Keratinocyte (primary cell): ENCODE data around the gene ACSL3. TPM values are rescaled to one million over a fixed set of nuclear protein-coding genes. Genes with fewer than 3 reads are reported as not detected.

Experiments used
- DNase-seq: peaks from one replicate; pipeline ENCODE4 v3.0.0-alpha.2; 2011; ENCODE audit warnings: low read depth, missing footprints, low spot score
- FAIRE-seq: peaks from 2 replicates; lab custom pipeline; 2011; peaks lifted over from hg19 to GRCh38; lab: Jason Lieb, UNC
- H2AFZ ChIP-seq: 2 replicates; pipeline ENCODE4 v1.6.0; 2012; ENCODE audit warnings: low read length, control low read depth, inconsistent platforms; ENCODE audit not compliant: control insufficient read depth
- H3K27ac ChIP-seq: 2 replicates; pipeline ENCODE4 v1.5.1; 2011; ENCODE audit warnings: low read length; ENCODE audit not compliant: control insufficient read depth, insufficient read depth
- H3K27me3 ChIP-seq: 3 replicates; pipeline ENCODE4 v1.6.0; 2011; ENCODE audit warnings: low read length; ENCODE audit not compliant: control insufficient read depth, insufficient read depth; ENCODE audit errors: extremely low read depth
- H3K36me3 ChIP-seq, 2 experiments: 2 replicates in 1 of 2; 3 replicates in 1 of 2; pipeline ENCODE4 v1.5.1; 2011; ENCODE audit warnings: low read length in 2 of 2, mild to moderate bottlenecking in 1 of 2; ENCODE audit not compliant: control insufficient read depth in 2 of 2, insufficient read depth in 2 of 2; ENCODE audit errors: extremely low read depth in 1 of 2
- H3K4me1 ChIP-seq: 3 replicates; pipeline ENCODE4 v1.5.1; 2011; ENCODE audit warnings: low read length; ENCODE audit not compliant: control insufficient read depth, insufficient read depth; ENCODE audit errors: extremely low read depth
- H3K4me2 ChIP-seq: 3 replicates; pipeline ENCODE4 v1.6.0; 2011; ENCODE audit warnings: low read depth, low read length; ENCODE audit not compliant: control insufficient read depth, insufficient read depth; ENCODE audit errors: extremely low read depth
- H3K4me3 ChIP-seq, 3 experiments: fragments of 200-600 bp in 1 of 3; sonication (generic) in 1 of 3; 2 replicates in 2 of 3; 3 replicates in 1 of 3; pipeline ENCODE4 v1.5.1; 2011 to 2016; ENCODE audit warnings: low read length in 3 of 3, mild to moderate bottlenecking in 3 of 3, control low read depth in 2 of 3, inconsistent platforms in 1 of 3, low read depth in 1 of 3, mixed read lengths in 1 of 3, mixed run types in 1 of 3, moderate library complexity in 1 of 3; ENCODE audit not compliant: control insufficient read depth in 2 of 3, insufficient read depth in 2 of 3; ENCODE audit errors: extremely low read depth in 1 of 3
- H3K79me2 ChIP-seq: 2 replicates; pipeline ENCODE4 v1.6.0; 2012; ENCODE audit warnings: low read length; ENCODE audit not compliant: control insufficient read depth, insufficient read depth
- H3K9ac ChIP-seq: 3 replicates; pipeline ENCODE4 v1.6.0; 2011; ENCODE audit warnings: low read length; ENCODE audit not compliant: control insufficient read depth, insufficient read depth; ENCODE audit errors: extremely low read depth
- H3K9me1 ChIP-seq: 3 replicates; pipeline ENCODE4 v1.6.0; 2011; ENCODE audit warnings: low read length; ENCODE audit not compliant: control insufficient read depth, insufficient read depth; ENCODE audit errors: extremely low read depth
- H3K9me3 ChIP-seq: 2 replicates; pipeline ENCODE4 v1.5.1; 2012; ENCODE audit warnings: low read depth, low read length; ENCODE audit not compliant: control insufficient read depth
- H4K20me1 ChIP-seq: 3 replicates; pipeline ENCODE4 v1.6.0; 2011; ENCODE audit warnings: low read length; ENCODE audit not compliant: control insufficient read depth, insufficient read depth; ENCODE audit errors: extremely low read depth
- CTCF ChIP-seq, 3 experiments: IDR thresholded peaks in 1 of 3; conservative IDR thresholded peaks in 1 of 3; optimal IDR thresholded peaks in 1 of 3; 2 replicates in 2 of 3; 3 replicates in 1 of 3; pipeline versions ENCODE3 to v1.5.1; 2011; ENCODE audit warnings: low read length in 3 of 3, mild to moderate bottlenecking in 3 of 3, moderate library complexity in 2 of 3, control low read depth in 1 of 3, inconsistent platforms in 1 of 3; ENCODE audit not compliant: insufficient read depth in 2 of 3; ENCODE audit errors: extremely low read depth in 1 of 3
- EZH2 ChIP-seq: IDR thresholded peaks from one replicate; pipeline ENCODE4 v1.6.1; 2012; ENCODE audit warnings: inconsistent platforms, mild to moderate bottlenecking, low read length, moderate library complexity
- dilution Hi-C: fragments of 300-500 bp; cut with MboI; formaldehyde crosslinking; loops from one replicate; pipeline ENCODE4 v1.7.0; 2020; ENCODE audit warnings: low sequenced_read_pairs; ENCODE audit not compliant: extremely low pct_ligation_motif_present
- polyA plus RNA-seq, 5 experiments: library from polyadenylated mRNA; depleted of rRNA in 3 of 5; stranded (reverse) in 3 of 5; stranded (forward) in 1 of 5; unstranded in 1 of 5; fragments of >200 nt; gene quantifications; 1 replicate in 1 of 5; 2 replicates in 3 of 5; 3 replicates in 1 of 5; pipeline versions ENCODE4 v1.2.1 to v1.2.3, GENCODE V29; 2011 to 2012; ENCODE audit warnings: missing spikeins in 2 of 5, low read depth in 1 of 5, low replicate concordance in 1 of 5

Gene ACSL3
- polyA plus RNA-seq, 1 donor (not counting 4 experiments of a cell fraction or from before 2014, with no cell fraction given): 197 TPM

DNA sequence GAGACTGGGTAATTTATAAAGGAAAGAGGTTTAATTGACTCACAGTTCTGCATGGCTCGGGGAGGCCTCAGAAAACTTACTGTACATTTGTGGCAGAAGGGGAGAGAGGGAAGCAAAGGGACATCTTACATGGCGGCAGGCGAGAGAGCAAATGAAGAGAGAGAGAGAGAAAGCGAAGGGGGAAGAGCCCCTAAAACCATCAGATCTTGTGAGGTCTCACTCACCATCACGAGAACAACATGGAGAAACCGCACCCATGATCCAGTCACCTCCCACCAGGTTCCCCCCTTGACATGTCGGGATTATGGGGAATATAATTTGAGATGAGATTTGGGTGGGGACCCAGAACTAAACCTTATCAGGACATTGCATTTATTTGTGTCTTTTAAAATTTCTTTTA, 75.9 kb downstream of the ACSL3 start:
- Histone ChIP-seq H3K4me2 (no peak overlapping the region), H2AFZ (no peak overlapping the region), H3K9ac (no peak overlapping the region), H4K20me1 (peaks cover 6% of the 10 kb centered on the region), H3K27ac (no peak overlapping the region), H3K27me3 (no peaks in the 10 kb centered on the region), H3K9me3 (no peaks in the 10 kb centered on the region), H3K4me1 (no peaks in the 10 kb centered on the region), H3K79me2 (peaks cover 14% of the 10 kb centered on the region), H3K36me3 (peaks cover 23 to 28% of the 10 kb centered on the region in 2 experiments), H3K4me3 (no peak overlapping the region), H3K9me1 (no peaks in the 10 kb centered on the region)
- TF ChIP-seq EZH2 (no peak), CTCF (optimal IDR thresholded peaks at IDR 0.05 in 1 of 3, IDR thresholded peaks at IDR 0.05 in 1 of 3, conservative IDR thresholded peaks at IDR 0.05 in 1 of 3; ENCODE audit: extremely low read depth in 1 of 3, insufficient read depth in 2 of 3, low read length in 3 of 3) (no peak)
- no peak for DNase-seq
- dilution Hi-C loops: no loop called here
- FAIRE-seq: no peak

GRCh38 chr2:222938327-222938726, 77.5 kb downstream of the ACSL3 start:
- H3K27ac ChIP-seq: no peak overlapping the region
- no peak overlapping the region for H2AFZ ChIP-seq
- H4K20me1 ChIP-seq: peaks cover 7% of the 10 kb centered on the region
- H3K4me3 ChIP-seq: no peak overlapping the region
- H3K36me3 ChIP-seq: peaks cover 18 to 22% of the 10 kb centered on the region in 2 experiments
- H3K9ac ChIP-seq: no peak overlapping the region
- DNase-seq: no peak
- H3K27me3 ChIP-seq: no peaks in the 10 kb centered on the region
- no peaks in the 10 kb centered on the region for H3K9me1 ChIP-seq
- FAIRE-seq: peak; percentile 13
- no peak overlapping the region for H3K4me2 ChIP-seq
- TF ChIP-seq EZH2 (no peak), CTCF (optimal IDR thresholded peaks at IDR 0.05 in 1 of 3, IDR thresholded peaks at IDR 0.05 in 1 of 3, conservative IDR thresholded peaks at IDR 0.05 in 1 of 3; ENCODE audit: extremely low read depth in 1 of 3, insufficient read depth in 2 of 3, low read length in 3 of 3) (no peak)
- H3K4me1 ChIP-seq: peaks cover 9% of the 10 kb centered on the region
- H3K79me2 ChIP-seq: peaks cover 12% of the 10 kb centered on the region
- dilution Hi-C loops: no loop called here
- H3K9me3 ChIP-seq: no peaks in the 10 kb centered on the region
